ENCODE measurements around the gene SLC25A26.
"Not testable (repeated sequence)": the region's sequence is repeated elsewhere in the genome, so short reads cannot be mapped to it uniquely, and the experiment has no call there.

The SLC25A26 gene

DNA sequence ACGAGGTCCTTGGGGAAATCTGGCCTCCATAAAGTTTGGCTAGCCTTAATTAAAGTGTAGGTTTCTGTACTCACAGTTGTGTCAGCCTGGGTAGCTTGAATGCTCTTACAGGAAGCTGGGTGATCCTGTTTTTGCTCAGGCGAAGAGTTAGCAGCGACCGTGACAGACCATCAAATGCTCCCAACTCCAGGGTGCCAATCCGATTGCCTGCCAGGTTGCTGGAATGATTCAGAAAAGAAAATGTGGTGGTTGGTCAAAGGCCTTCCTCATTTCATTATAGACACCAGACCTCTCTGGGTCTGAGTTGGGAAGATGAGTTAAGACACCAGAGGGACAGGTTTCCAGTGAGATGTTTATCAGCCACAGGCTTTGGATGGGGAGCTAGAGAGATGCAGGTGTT, 194.0 kb downstream of the SLC25A26 start:
- DNase-seq = no peak

DNA sequence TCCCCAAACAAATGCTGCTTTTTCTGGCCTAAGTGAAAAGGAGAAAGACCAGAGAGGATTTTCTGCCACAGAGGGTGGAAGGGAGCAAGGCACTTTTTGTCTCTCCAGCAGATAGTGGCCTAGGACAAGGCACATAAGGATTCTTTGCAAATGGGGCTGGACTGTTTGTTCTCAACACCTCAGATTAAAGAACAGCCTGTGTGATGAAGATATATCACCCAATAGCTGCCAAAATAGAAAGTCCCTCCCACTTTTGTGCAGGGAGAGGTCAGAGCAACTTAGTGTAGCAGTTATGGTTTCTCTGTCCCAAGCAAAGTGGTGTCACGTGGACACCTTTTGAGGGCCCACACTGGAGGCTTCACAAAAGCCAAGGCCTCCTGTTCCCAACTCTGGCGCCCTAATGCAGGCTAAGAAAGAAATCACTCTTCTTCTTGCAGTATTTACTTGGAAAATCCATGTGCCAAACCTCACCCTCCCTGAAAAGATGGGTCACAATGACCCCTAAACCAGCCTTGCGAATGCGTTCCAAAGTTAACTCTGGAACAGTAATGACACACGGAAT, 195.1 kb downstream of the SLC25A26 start:
- no peak for DNase-seq

DNA sequence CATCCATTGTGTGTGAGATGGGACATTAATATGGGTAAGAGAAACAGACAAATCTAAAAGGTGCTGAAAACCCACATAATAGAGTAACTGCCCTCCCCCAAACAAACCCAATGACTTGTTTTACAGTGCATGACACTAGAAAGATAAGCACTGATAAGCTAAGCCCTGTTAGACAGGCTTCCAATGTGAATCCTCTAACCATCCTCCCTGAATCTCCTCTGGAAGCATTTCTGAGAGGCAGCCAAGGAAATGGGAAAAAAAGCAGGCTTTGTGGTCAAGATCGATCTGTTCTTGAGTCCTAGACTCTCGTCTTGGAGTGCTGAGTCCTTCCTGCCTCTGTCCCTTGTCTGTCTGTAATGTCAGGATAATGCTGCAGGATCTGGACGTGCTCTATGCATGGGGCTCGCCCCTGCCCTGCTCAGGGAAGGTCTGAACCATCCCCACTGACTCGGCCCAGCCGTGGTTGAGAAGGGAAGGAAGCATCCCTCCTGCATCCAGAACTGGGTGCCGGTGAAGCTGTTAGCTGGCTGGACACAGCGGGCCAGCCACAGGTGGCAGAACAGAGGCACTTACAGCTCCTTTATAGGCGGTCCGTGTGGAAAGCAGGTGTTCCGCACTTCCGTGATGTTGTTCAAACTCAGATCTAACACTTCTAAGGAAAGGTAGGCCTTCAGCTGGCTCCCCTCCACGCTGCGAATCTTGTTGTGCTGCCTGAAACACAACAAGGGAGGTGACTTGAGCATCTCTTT, 195.9 kb downstream of the SLC25A26 start:
- DNase-seq = no peak

DNA sequence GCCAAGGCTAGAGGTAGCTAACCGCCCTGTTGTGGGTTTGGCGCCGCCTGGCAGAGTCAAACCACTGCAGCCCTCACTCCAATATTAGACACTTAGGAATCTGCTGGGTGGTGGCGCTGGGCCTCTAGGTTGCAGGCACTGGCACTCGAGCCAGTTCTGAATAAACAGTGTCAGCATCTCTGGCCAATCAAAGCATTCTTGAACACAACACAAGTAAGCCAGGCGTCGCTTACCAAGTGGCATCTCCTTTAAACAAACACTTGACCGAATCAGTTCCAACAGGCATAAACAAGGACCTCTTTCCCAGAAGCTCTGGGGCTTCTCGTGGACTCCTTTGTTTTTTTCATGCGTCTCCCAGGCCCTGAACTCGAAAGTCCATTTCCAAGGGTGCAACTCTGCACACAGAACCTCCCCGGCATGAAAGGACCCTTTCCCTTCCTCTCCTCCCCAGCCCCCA, 197.7 kb downstream of the SLC25A26 start:
- DNase-seq = no peak

DNA sequence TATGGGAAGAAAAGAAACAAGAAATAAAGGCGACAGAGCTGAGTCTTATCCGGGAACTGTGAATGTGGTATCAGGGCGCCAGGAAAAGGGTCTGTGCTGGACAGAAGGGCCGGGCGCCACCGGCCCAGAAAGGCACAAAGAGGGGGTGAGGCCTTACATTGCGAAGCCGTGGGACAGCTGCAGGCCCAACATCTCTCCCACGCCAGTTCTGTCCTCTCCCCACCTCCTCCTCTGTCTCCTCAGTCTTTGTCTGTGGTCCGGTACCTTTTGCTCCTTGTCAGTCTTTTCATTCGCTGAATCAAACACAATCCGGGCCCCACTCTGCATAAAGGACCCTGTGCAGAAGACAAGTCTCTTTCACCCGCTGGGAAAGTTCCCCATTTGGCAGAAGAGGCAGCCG, 198.2 kb downstream of the SLC25A26 start:
- DNase-seq = no peak

DNA sequence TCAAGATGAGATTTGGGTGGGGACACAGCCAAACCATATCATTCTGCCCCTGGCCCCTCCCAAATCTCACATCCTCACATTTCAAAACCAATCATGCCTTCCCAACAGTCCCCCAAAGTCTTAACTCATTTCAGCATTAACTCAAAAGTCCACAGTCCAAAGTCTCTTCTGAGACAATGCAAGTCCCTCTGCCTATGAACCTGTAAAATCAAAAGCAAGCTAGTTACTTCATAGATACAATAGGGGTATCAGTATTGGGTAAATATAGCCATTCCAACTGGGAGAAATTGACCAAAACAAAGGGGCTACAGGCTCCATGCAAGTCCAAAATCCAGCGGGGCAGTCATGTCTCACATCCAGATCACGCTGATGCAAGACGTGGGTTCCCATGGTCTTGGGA, 200.3 kb downstream of the SLC25A26 start:
- DNase-seq = not testable (repeated sequence)

DNA sequence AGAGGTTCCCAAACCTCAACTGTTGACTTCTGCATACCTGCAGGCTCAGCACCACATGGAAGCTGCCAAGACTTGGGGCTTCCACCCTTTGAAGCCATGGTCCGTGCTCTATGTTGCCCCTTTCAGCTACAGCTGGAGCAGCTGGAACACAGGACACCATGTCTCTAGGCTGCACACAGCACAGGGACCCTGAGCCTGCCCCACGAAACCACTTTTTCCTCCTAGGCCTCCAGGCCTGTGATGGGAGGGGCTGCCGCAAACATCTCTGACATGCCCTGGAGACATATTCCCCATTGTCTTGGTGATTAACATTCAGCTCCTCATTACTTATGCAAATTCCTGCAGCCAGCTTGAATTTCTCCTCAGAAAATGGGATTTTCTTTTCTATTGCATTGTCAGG, 201.1 kb downstream of the SLC25A26 start:
- DNase-seq = not testable (repeated sequence)

DNA sequence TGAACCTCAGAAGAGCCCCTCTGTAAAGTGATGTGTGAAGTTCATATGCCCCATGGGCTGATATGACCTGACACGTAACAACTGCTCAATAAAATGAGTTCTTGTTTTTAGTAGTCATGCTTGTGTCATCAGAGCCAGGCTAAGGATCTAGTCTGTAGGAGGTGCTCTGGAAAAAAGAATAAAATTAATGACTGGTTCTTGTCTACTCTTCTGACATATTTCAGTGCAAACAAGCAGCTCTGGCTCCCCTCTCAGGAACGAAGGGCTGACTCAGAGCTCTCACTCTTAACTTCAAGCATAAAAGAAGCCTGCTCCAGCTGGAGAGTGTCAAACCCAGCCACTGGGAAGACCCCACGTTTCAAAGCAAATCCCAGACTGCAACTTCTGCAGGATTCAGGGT, 203.0 kb downstream of the SLC25A26 start:
- no peak for DNase-seq

DNA sequence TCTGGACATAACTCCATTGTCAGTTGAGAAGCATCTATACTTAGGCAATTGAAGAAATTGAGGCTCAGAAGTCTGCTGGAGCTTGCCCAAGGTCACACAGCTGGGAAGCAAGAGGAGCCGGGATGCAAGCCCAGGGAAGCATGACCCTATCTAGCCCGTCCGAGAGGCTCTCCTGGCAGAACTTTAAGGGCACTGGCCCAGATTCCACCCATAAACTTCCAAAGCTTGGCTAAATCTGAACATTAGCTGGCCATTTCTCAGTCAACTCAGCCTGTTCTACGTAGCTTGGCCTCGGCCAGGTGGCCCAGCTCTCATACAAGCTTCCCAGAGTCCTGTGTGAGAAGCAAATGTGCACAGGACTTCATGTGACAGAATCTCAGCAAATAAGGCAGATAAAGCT, 204.2 kb downstream of the SLC25A26 start:
- no peak for DNase-seq

DNA sequence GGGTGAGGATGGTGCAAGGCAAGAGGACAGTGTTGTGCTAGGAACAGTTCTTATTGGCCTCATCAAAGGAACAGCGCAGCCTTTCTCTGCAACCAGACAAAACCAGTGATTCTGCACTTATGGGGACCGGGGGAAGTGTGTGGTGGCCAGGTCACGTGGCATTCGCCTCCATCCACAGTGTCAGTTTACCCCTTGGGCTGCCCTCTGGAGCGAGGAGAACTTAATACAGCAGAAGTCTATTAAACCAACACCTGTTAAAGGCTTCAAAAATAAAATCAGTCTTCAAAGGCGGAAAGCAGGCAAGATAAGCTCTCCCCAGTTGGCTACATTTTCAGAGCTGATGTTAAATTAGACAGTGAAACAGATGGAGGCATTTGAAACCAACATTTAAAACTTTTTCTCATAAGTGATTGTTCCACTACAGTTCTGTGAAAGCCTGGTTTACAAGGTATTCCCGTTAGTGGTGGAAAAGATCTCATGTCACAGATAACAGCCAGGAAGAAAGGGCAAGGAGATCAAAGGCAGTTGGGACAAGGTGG, 204.8 kb downstream of the SLC25A26 start:
- DNase-seq = no peak

DNA sequence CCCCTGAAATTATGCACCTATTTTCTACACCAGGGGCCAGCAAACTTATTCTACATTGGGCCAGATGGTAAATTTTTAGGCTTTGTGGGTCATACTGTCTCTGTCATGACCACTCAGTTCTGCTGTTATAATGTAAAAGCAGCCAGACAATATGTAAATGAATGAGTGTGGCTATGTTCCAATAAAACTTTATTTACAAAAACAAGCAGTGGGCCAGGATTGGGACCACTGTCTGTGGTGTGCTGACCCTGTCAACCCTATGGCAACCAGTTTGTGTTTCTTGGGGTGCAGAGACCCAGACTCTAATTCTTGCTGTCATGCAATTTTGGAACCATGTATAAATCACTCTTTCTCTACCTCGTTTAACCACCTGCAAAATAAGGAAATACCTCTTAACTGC, 205.3 kb downstream of the SLC25A26 start:
- no peak for DNase-seq

DNA sequence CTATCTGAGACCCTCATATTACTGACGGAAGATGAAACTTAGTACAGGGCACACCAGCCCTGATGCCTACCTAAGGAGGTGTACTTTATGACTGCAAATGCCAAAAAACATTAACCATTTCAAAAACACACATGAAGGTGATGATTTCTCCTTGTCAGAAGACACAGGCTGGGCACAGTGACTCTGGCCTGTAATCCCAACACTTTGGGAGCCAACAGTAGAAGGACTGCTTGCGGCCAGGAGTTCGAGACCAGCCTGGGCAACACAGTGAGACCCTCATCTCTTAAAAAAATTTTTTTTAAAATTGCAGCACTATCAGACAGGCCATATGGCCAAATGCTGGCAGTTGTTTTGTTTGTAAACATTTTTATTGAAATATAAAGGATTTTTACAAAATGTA, 206.6 kb downstream of the SLC25A26 start:
- no peak for DNase-seq

DNA sequence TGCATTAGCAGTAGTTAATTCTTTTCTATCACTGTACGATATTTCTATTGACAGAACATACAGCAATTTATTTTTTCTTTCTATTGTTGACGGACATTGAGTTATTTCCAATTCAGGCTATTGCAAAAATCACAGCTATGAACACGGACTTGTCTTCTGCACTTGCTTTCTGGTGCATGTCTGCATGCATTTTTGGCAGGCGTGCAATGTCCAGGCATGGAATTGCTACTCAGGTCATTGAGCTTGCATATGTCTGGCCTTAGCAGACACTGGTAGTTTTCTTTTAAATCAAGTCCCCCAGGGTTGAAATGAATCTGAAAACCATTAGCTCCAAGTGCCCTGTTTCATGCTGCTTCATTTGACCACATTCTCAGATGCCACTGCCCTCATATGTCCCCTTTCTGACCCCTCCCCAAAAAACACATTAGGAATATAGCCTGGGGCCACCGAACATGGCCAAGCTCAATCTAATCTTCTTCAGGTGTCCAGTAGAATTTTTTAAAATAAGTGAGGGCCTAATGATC, 207.2 kb downstream of the SLC25A26 start:
- no peak for DNase-seq

All from stimulated activated CD4-positive, alpha-beta T cell treated with anti-CD3 and anti-CD28 coated beads, Interleukin-12 subunit alpha, Interleukin-12 subunit beta, amount 100 ng/mL, for 4 hours (primary cell).